ENCODE data around the gene PMF1.
"Not testable (repeated sequence)": the region's sequence is repeated elsewhere in the genome, so short reads cannot be mapped to it uniquely, and the experiment has no call there.

PMF1 gene

GRCh38 chr1:156212833-156213643 lies at the start of gene PMF1:
PMF1 (plus strand) TSS chr1:156213007; CDS start chr1:156213016, 9 bp downstream.
- peak; percentile 96 for DNase-seq

- DNase-seq, result no peak
Observed at GRCh38 chr1:156163712-156164111, 49.1 kb upstream of the PMF1 start.

GRCh38 chr1:156164125-156164831 lies 48.5 kb upstream of the PMF1 start:
- no peak for DNase-seq

- no peak for DNase-seq
Observed at GRCh38 chr1:156165083-156165482, 47.7 kb upstream of the PMF1 start.

- DNase-seq, result no peak
Observed at GRCh38 chr1:156167536-156167935, 45.3 kb upstream of the PMF1 start.

- DNase-seq, result no peak
Observed at GRCh38 chr1:156172696-156173470, 39.9 kb upstream of the PMF1 start.

- DNase-seq, result no peak
Observed at GRCh38 chr1:156176610-156177210, 36.1 kb upstream of the PMF1 start.

GRCh38 chr1:156177919-156178654 lies 34.7 kb upstream of the PMF1 start:
- no peak for DNase-seq

- no peak for DNase-seq
Observed at GRCh38 chr1:156180471-156180870, 32.3 kb upstream of the PMF1 start.

- not testable (repeated sequence) for DNase-seq
Observed at GRCh38 chr1:156181391-156181924, 31.3 kb upstream of the PMF1 start.

GRCh38 chr1:156182010-156182779 lies 30.6 kb upstream of the PMF1 start:
- not testable (repeated sequence) for DNase-seq

- not testable (repeated sequence) for DNase-seq
Observed at GRCh38 chr1:156186347-156187177, 26.2 kb upstream of the PMF1 start.

- not testable (repeated sequence) for DNase-seq
Observed at GRCh38 chr1:156190265-156190664, 22.5 kb upstream of the PMF1 start.

GRCh38 chr1:156191292-156191964 lies 21.4 kb upstream of the PMF1 start:
- DNase-seq, result no peak

- DNase-seq, result no peak
Observed at GRCh38 chr1:156193208-156193487, 19.7 kb upstream of the PMF1 start.

- DNase-seq, result peak; percentile 99
Observed at GRCh38 chr1:156193488-156194299, 19.1 kb upstream of the PMF1 start, which contains the start of gene SLC25A44. SLC25A44 (plus strand) TSS chr1:156194104; CDS start chr1:156199848, 5,744 bp downstream.

GRCh38 chr1:156194300-156194652 lies 18.5 kb upstream of the PMF1 start:
- DNase-seq, result no peak

GRCh38 chr1:156195853-156196252 lies 17.0 kb upstream of the PMF1 start:
- no peak for DNase-seq

- no peak for DNase-seq
Observed at GRCh38 chr1:156196445-156196844, 16.4 kb upstream of the PMF1 start.
